ENCODE measurements around the gene KDM4B. TPM values are rescaled to one million over a fixed set of nuclear protein-coding genes. Genes with fewer than 3 reads are reported as not detected.

Gene KDM4B
- total and polyA plus RNA-seq, 2 of the 8 experiments (the other 6 are each of a cell fraction or from before 2014, with no cell fraction given) = 12.0 to 31.9 TPM

DNA sequence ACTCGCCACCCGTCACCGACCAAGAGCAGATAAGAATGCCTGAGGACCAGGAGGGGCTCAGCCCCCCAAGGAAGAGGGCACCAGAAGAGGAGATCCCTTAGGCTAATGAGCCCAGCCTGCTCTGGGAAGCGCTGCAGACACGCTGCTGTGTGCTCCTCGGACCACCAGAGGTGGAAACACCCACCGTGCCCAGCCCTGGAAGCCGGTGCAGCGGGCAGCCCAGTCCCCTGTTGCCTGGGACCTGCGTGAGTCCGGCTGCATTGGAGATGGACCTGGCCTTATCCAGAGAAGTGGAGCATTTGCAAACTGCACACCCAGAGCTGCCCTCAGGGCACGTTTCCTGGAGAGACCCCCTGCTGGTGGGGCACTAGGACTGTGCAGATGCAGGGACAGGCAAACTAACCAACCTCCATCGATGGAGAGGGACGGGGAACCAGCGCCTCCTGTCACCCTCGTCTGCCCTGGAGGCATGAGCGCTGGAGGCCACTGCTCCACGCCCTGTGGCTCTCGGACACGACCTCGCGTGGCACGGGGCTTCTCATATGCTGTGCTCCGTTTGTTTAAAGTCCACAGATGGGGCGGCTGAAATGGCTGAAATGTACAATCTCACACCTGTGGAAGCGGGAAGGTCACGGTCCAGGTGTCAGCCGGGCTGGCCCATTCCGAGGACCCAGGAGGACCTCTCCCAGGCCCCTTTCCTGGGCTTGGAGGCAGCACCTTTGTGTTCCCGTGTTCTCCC is 153.9 kb downstream of the KDM4B start:
- H3K18ac ChIP-seq (ENCODE audit: extremely low read depth, low read length) = no peak overlapping the region; the same call in 1 of the 2 replicates
- H3K79me1 ChIP-seq (ENCODE audit: low read depth, low read length) = 0 out of 2 replicates have a peak, but pooled peaks cover 3% of the 10 kb centered on the region
- WGBS, 2 experiments (ENCODE audit: extremely low coverage in 1 of 2, insufficient coverage in 1 of 2, insufficient read length in 1 of 2, insufficient replicate concordance in 2 of 2, low coverage in 1 of 2, low lambda C conversion rate in 2 of 2, missing lambda C conversion rate in 1 of 2) = 95% methylated on average over 28 of the region's 30 CpGs; no CpG with 5 or more reads in 1 of the 2 experiments
- no peak overlapping the region for H4K5ac ChIP-seq (ENCODE audit: insufficient read length, low read depth, low read length)
- no peak for DNase-seq (ENCODE audit: low read depth in 1 of 2, low spot score in 2 of 2)
- H3K23me2 ChIP-seq (ENCODE audit: low read depth, low read length) = no peaks in the 10 kb centered on the region
- ChIA-PET CTCF (ENCODE audit: partially characterized antibody) (interaction anchor here (1.2 kb wide), 2 partner anchors 70 to 76 kb away, joined by 3 to 5 read pairs; no protein-coding TSS in a partner anchor), POLR2A (ENCODE audit: partially characterized antibody) (interaction anchor here (1.1 kb wide), 1 partner anchor 15 kb away, joined by 3 read pairs; no protein-coding TSS in a partner anchor)
- FAIRE-seq = no peak
- H3K4me1 ChIP-seq (replicated peaks in 1 of 4; ENCODE audit: control insufficient read depth in 3 of 4, insufficient read depth in 4 of 4, low read length in 3 of 4) = peaks cover 5 to 42% (median 34%) of the 10 kb centered on the region in 4 experiments
- H3K23ac ChIP-seq (ENCODE audit: insufficient read length) = no peak overlapping the region
- no peak overlapping the region for H3K4me2 ChIP-seq (ENCODE audit: insufficient read depth in 1 of 2, low read depth in 2 of 2, low read length in 2 of 2)
- H3K9ac ChIP-seq (replicated peaks in 1 of 4; ENCODE audit: extremely low read depth in 1 of 4, low read depth in 3 of 4, low read length in 3 of 4) = no peak overlapping the region
- H3K14ac ChIP-seq (ENCODE audit: insufficient read length) = no peak overlapping the region
- peak overlapping the region; percentile 52; the same call in 1 of the 2 replicates for H2BK12ac ChIP-seq (ENCODE audit: low read depth, low read length)
- no peak overlapping the region for H2BK20ac ChIP-seq (ENCODE audit: low read length)
- no peaks in the 10 kb centered on the region for H4K20me1 ChIP-seq (replicated peaks in 1 of 2; ENCODE audit: control insufficient read depth in 1 of 2, insufficient read depth in 2 of 2, low read length in 2 of 2)
- no peak for TF ChIP-seq SIRT6 (IDR thresholded peaks at IDR 0.05; ENCODE audit: low read length)
- TF ChIP-seq RXRA (IDR thresholded peaks at IDR 0.05; ENCODE audit: insufficient read depth, low read depth, low read length) = no peak
- TF ChIP-seq SIX5 (IDR thresholded peaks at IDR 0.05; ENCODE audit: low read depth, low read length) = no peak
- TF ChIP-seq, protein P1, sequence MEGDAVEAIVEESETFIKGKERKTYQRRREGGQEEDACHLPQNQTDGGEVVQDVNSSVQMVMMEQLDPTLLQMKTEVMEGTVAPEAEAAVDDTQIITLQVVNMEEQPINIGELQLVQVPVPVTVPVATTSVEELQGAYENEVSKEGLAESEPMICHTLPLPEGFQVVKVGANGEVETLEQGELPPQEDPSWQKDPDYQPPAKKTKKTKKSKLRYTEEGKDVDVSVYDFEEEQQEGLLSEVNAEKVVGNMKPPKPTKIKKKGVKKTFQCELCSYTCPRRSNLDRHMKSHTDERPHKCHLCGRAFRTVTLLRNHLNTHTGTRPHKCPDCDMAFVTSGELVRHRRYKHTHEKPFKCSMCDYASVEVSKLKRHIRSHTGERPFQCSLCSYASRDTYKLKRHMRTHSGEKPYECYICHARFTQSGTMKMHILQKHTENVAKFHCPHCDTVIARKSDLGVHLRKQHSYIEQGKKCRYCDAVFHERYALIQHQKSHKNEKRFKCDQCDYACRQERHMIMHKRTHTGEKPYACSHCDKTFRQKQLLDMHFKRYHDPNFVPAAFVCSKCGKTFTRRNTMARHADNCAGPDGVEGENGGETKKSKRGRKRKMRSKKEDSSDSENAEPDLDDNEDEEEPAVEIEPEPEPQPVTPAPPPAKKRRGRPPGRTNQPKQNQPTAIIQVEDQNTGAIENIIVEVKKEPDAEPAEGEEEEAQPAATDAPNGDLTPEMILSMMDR (IDR thresholded peaks at IDR 0.05; ENCODE audit: control extremely low read depth in 1 of 3, insufficient read depth in 1 of 3, low read depth in 1 of 3, low read length in 3 of 3) = peak in 1 of 3 experiments; percentile 2; a peak in 1 of 4 replicates
- H3K56ac ChIP-seq (replicated peaks; ENCODE audit: insufficient read length, low read depth, low read length) = no peak overlapping the region
- H3K36me3 ChIP-seq (ENCODE audit: control insufficient read depth in 2 of 4, insufficient read depth in 4 of 4, low read length in 3 of 4) = peaks cover 0 to 6% (median 2%) of the 10 kb centered on the region in 4 experiments; a peak in 4 of 8 replicates
- H3K79me2 ChIP-seq (ENCODE audit: control insufficient read depth in 1 of 2, insufficient read depth in 2 of 2, low read length in 2 of 2) = no peaks in the 10 kb centered on the region
- H2AFZ ChIP-seq (ENCODE audit: low read length) = no peak overlapping the region
- H3K27ac ChIP-seq (ENCODE audit: low read depth, low read length) = no peak overlapping the region
- H3K4me3 ChIP-seq (ENCODE audit: extremely low read depth in 1 of 4, insufficient read depth in 2 of 4, low read depth in 3 of 4, low read length in 4 of 4) = no peak overlapping the region
- no peak overlapping the region for H3K4ac ChIP-seq (replicated peaks; ENCODE audit: insufficient read length, low read depth, low read length)
- H4K8ac ChIP-seq (ENCODE audit: extremely low read depth, insufficient read depth, low read length) = no peak overlapping the region
- no peak overlapping the region for H2BK15ac ChIP-seq (ENCODE audit: low read length)
- H4K91ac ChIP-seq (replicated peaks; ENCODE audit: insufficient read length, low read length) = no peak overlapping the region
- H2BK5ac ChIP-seq (ENCODE audit: low read depth, low read length) = no peak overlapping the region
- no peaks in the 10 kb centered on the region for H3K9me3 ChIP-seq (ENCODE audit: insufficient read depth in 2 of 2, low read depth in 1 of 2, low read length in 1 of 2)
- H2BK120ac ChIP-seq (replicated peaks; ENCODE audit: low read depth, low read length) = no peak overlapping the region
- no peaks in the 10 kb centered on the region for H3K27me3 ChIP-seq (replicated peaks in 1 of 4; ENCODE audit: control insufficient read depth in 3 of 4, extremely low read depth in 1 of 4, insufficient read depth in 3 of 4, low read length in 3 of 4)
- peak overlapping the region; percentile 27; the same call in 1 of the 2 replicates for H2AK5ac ChIP-seq (ENCODE audit: low read depth, low read length)
